ENCODE results near the gene SNX17.

The SNX17 gene

DNA sequence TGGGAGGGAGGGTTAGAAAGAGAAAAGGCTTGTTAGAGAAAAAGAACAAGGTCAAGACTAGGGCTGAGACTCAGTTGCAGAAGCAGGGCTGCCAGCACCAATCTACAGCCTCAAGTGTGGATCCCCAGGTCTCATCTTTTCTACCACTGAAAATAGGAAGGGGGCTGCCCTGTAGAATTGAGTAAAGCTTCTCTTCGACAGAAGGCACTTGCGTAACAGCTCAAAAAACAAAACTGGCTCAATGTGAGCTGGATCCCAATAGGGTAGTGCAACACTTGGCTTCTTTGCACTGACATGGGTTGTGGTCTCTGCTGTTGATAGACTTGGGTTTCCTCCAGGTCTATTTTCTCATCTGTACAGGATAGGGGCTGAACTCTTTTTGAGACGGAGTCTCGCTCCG lies 45.7 kb upstream of the SNX17 start:
- Histone ChIP-seq H3K9me3 (ENCODE audit: severe bottlenecking) (no peaks in the 10 kb centered on the region), H3K4me3 (ENCODE audit: low read depth, low read length) (no peak overlapping the region), H3K27ac (no peak overlapping the region), H3K36me3 (peaks cover 43% of the 10 kb centered on the region), H3K27me3 (ENCODE audit: insufficient read depth, low read depth, severe bottlenecking) (no peaks in the 10 kb centered on the region)
- DNase-seq: no peak
- TF ChIP-seq, protein P1, sequence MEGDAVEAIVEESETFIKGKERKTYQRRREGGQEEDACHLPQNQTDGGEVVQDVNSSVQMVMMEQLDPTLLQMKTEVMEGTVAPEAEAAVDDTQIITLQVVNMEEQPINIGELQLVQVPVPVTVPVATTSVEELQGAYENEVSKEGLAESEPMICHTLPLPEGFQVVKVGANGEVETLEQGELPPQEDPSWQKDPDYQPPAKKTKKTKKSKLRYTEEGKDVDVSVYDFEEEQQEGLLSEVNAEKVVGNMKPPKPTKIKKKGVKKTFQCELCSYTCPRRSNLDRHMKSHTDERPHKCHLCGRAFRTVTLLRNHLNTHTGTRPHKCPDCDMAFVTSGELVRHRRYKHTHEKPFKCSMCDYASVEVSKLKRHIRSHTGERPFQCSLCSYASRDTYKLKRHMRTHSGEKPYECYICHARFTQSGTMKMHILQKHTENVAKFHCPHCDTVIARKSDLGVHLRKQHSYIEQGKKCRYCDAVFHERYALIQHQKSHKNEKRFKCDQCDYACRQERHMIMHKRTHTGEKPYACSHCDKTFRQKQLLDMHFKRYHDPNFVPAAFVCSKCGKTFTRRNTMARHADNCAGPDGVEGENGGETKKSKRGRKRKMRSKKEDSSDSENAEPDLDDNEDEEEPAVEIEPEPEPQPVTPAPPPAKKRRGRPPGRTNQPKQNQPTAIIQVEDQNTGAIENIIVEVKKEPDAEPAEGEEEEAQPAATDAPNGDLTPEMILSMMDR (IDR thresholded peaks at IDR 0.05; ENCODE audit: low read depth, low read length): no peak

GRCh38 chr2:27335311-27335710 lies 35.1 kb upstream of the SNX17 start:
- DNase-seq: no peak
- Histone ChIP-seq H3K27me3 (ENCODE audit: insufficient read depth, low read depth, severe bottlenecking) (no peaks in the 10 kb centered on the region), H3K36me3 (peaks cover 95% of the 10 kb centered on the region), H3K9me3 (ENCODE audit: severe bottlenecking) (no peaks in the 10 kb centered on the region), H3K4me3 (ENCODE audit: low read depth, low read length) (no peak overlapping the region), H3K27ac (no peak overlapping the region)
- TF ChIP-seq, protein P1 (IDR thresholded peaks at IDR 0.05; ENCODE audit: low read depth, low read length): no peak

DNA sequence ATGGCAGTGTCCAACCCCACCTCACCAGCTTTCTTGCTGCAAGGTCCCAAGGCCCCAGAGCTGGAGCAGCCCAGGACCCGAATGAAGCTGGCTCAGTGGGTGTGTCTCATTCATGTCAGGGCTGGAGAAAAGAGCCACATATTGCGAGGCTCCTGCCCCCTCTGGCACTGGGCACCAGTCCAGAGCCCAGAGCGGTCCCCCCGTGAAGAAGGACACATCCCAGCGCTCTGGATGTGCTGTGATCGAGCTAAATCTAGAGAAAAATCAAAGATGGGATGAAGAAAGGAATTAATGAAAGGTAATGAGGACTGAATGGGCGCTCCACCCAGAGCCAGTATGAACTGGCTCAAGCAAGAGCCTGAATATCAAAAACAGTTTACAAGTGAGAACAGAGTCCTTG lies 34.2 kb upstream of the SNX17 start:
- Histone ChIP-seq H3K9me3 (ENCODE audit: severe bottlenecking) (no peaks in the 10 kb centered on the region), H3K4me3 (ENCODE audit: low read depth, low read length) (no peak overlapping the region), H3K27me3 (ENCODE audit: insufficient read depth, low read depth, severe bottlenecking) (no peaks in the 10 kb centered on the region), H3K27ac (no peak overlapping the region), H3K36me3 (peaks cover 95% of the 10 kb centered on the region)
- TF ChIP-seq, protein P1 (IDR thresholded peaks at IDR 0.05; ENCODE audit: low read depth, low read length): no peak
- no peak for DNase-seq

- peak; percentile 58 for DNase-seq
- Histone ChIP-seq H3K27ac (peak overlapping the region; percentile 7; the same call in 1 of the 2 replicates), H3K9me3 (ENCODE audit: severe bottlenecking) (no peaks in the 10 kb centered on the region), H3K36me3 (peaks cover 27% of the 10 kb centered on the region), H3K27me3 (ENCODE audit: insufficient read depth, low read depth, severe bottlenecking) (no peaks in the 10 kb centered on the region), H3K4me3 (ENCODE audit: low read depth, low read length) (no peak overlapping the region)
- TF ChIP-seq, protein P1 (IDR thresholded peaks at IDR 0.05; ENCODE audit: low read depth, low read length): no peak
Measured at GRCh38 chr2:27347641-27348040, 22.8 kb upstream of the SNX17 start.

DNA sequence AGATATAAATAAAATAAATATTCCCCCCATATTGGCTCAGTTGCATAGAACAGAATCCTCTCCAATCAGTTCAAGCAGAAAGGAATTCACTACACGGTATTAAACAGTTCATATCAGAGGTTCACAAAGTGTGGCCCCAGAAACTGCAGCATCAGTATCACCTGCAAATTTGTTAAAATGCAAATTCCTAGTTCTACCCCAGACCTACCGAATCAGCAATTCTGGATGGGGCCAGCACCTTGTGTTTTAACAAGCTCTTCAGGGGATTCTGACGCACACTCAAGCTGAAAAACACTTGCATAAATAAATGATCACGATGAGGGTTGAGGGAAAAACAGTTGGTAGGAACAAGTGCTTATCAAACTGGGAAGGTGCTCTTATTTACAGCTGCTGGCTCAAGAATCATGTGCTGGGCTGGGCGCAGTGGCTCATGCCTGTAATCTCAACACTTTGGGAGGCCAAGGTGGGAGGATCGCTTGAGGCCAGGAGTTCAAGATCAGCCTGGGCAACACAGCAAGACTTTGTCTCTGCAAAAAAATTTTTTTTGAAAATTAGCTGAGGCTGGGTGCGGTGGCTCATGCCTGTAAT lies 20.2 kb upstream of the SNX17 start:
- Histone ChIP-seq H3K9me3 (ENCODE audit: severe bottlenecking) (no peaks in the 10 kb centered on the region), H3K36me3 (peaks cover 17% of the 10 kb centered on the region), H3K27me3 (ENCODE audit: insufficient read depth, low read depth, severe bottlenecking) (no peaks in the 10 kb centered on the region), H3K4me3 (ENCODE audit: low read depth, low read length) (no peak overlapping the region), H3K27ac (no peak overlapping the region)
- TF ChIP-seq, protein P1 (IDR thresholded peaks at IDR 0.05; ENCODE audit: low read depth, low read length): no peak
- no peak for DNase-seq

Measured in WERI-Rb-1 (cell line).